Right atrium auricular region (tissue), 2 donors: Measurements from ENCODE around the gene MAPK10. TPM values are rescaled to one million over a fixed set of nuclear protein-coding genes. Genes with fewer than 3 reads are reported as not detected.

Experiments
- DNase-seq: peaks from one replicate; pipeline ENCODE4 v3.0.0-alpha.2; 2019; ENCODE audit warnings: low spot score
- H3K27ac ChIP-seq, 2 donors: fragments of 200-600 bp; sonication (generic); 1 replicate in 1 of 2; 2 replicates in 1 of 2; pipeline ENCODE4 v1.5.1; 2016 to 2019
- H3K27me3 ChIP-seq, 2 donors: fragments of 200-600 bp; sonication (generic); one replicate each; pipeline versions ENCODE4 v1.5.1 to v1.6.0; 2017 to 2019
- H3K36me3 ChIP-seq: fragments of 200-600 bp; sonication (generic); one replicate; pipeline ENCODE4 v1.5.1; 2016
- H3K4me1 ChIP-seq, 2 donors: fragments of 200-600 bp; sonication (generic); one replicate each; pipeline versions ENCODE4 v1.5.1 to v1.6.0; 2017 to 2019
- H3K4me3 ChIP-seq, 2 donors: fragments of 200-600 bp; sonication (generic); 1 replicate in 1 of 2; 2 replicates in 1 of 2; pipeline ENCODE4 v1.5.1; 2017 to 2019; ENCODE audit warnings: mild to moderate bottlenecking in 1 of 2, moderate library complexity in 1 of 2
- H3K9me3 ChIP-seq, 2 donors: fragments of 200-600 bp; sonication (generic); one replicate each; pipeline ENCODE4 v1.5.1; 2019
- CTCF ChIP-seq, 2 donors: fragments of 200-600 bp; sonication (generic); IDR thresholded peaks; one replicate each; pipeline ENCODE4 v1.5.1; 2019; ENCODE audit warnings: antibody characterized with exemption in 2 of 2
- total RNA-seq, 2 donors: library from RNA; depleted of rRNA; stranded (reverse); fragments of >200 nt; gene quantifications; one replicate each; pipeline ENCODE4 v1.1.0, GENCODE V29; 2016

Gene MAPK10
- total RNA-seq, 2 donors from 2014 or later: 2.6 to 3.1 TPM

GRCh38 chr4:86117705-86118302 lies 242.0 kb downstream of the MAPK10 start:
- H3K27ac ChIP-seq: no peak overlapping the region

GRCh38 chr4:86114563-86114962 lies 245.3 kb downstream of the MAPK10 start:
- Histone ChIP-seq H3K4me3 (no peak overlapping the region), H3K4me1 (no peaks in the 10 kb centered on the region), H3K27me3 (no peaks in the 10 kb centered on the region), H3K36me3 (no peaks in the 10 kb centered on the region), H3K27ac (no peak overlapping the region), H3K9me3 (peaks cover 0 to 12% of the 10 kb centered on the region in 2 donors)
- TF ChIP-seq CTCF (IDR thresholded peaks at IDR 0.05): no peak
- no peak for DNase-seq

More at GRCh38 chr4:86117705-86118302, 242.0 kb downstream of the MAPK10 start:
- DNase-seq: no peak
- Histone ChIP-seq H3K4me3 (no peak overlapping the region), H3K27me3 (no peaks in the 10 kb centered on the region), H3K4me1 (no peaks in the 10 kb centered on the region), H3K36me3 (no peaks in the 10 kb centered on the region), H3K9me3 (no peaks in the 10 kb centered on the region)
- no peak for TF ChIP-seq CTCF (IDR thresholded peaks at IDR 0.05)

GRCh38 chr4:86108834-86109233 lies 251.0 kb downstream of the MAPK10 start:
- peaks cover 0 to 12% of the 10 kb centered on the region in 2 donors for H3K9me3 ChIP-seq
- no peaks in the 10 kb centered on the region for H3K36me3 ChIP-seq
- H3K4me3 ChIP-seq: no peak overlapping the region
- DNase-seq: no peak
- no peaks in the 10 kb centered on the region for H3K4me1 ChIP-seq
- no peak overlapping the region for H3K27ac ChIP-seq
- no peaks in the 10 kb centered on the region for H3K27me3 ChIP-seq
- no peak for TF ChIP-seq CTCF (IDR thresholded peaks at IDR 0.05)

GRCh38 chr4:86108137-86108536 lies 251.7 kb downstream of the MAPK10 start:
- no peak for DNase-seq
- Histone ChIP-seq H3K4me3 (no peak overlapping the region), H3K36me3 (no peaks in the 10 kb centered on the region), H3K4me1 (no peaks in the 10 kb centered on the region), H3K27ac (no peak overlapping the region), H3K9me3 (peaks cover 0 to 12% of the 10 kb centered on the region in 2 donors), H3K27me3 (no peaks in the 10 kb centered on the region)
- TF ChIP-seq CTCF (IDR thresholded peaks at IDR 0.05): no peak

- Histone ChIP-seq H3K36me3 (no peaks in the 10 kb centered on the region), H3K27me3 (no peaks in the 10 kb centered on the region), H3K4me3 (no peak overlapping the region), H3K9me3 (peaks cover 0 to 12% of the 10 kb centered on the region in 2 donors), H3K4me1 (no peaks in the 10 kb centered on the region), H3K27ac (no peak overlapping the region)
- no peak for DNase-seq
- no peak for TF ChIP-seq CTCF (IDR thresholded peaks at IDR 0.05)
Measured at GRCh38 chr4:86107112-86107511, 252.7 kb downstream of the MAPK10 start.

GRCh38 chr4:86106475-86106874 lies 253.4 kb downstream of the MAPK10 start:
- H3K27ac ChIP-seq: no peak overlapping the region
- H3K27me3 ChIP-seq: no peaks in the 10 kb centered on the region
- no peak for TF ChIP-seq CTCF (IDR thresholded peaks at IDR 0.05)
- no peak overlapping the region for H3K4me3 ChIP-seq
- peaks cover 0 to 12% of the 10 kb centered on the region in 2 donors for H3K9me3 ChIP-seq
- no peaks in the 10 kb centered on the region for H3K36me3 ChIP-seq
- DNase-seq: no peak
- H3K4me1 ChIP-seq: no peaks in the 10 kb centered on the region
